Measurements from ENCODE around the gene KIAA0825.

KIAA0825 gene

DNA sequence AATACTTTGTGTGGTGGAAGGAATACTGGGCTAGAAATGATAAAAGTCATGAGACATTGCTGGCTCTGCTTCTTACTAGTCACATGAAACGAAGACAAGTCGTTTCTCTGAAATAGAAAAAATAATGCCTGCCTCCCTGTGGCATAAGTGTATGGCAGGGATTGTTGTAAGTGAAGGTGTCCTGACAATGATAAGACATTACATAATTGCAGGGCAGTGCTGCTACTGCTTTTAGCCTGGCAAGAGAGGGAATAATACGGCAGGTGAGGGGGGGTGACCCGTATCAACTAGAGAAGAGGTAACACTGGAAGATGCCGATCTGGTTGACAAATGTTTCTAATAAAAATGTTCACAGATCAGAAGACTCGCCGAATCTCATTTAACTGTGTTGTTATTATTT lies 314.3 kb downstream of the KIAA0825 start:
- no peak for DNase-seq (ENCODE audit: low read depth)
- H3K4me3 ChIP-seq (ENCODE audit: low read depth, low read length) = no peak overlapping the region
- TF ChIP-seq, protein P1, sequence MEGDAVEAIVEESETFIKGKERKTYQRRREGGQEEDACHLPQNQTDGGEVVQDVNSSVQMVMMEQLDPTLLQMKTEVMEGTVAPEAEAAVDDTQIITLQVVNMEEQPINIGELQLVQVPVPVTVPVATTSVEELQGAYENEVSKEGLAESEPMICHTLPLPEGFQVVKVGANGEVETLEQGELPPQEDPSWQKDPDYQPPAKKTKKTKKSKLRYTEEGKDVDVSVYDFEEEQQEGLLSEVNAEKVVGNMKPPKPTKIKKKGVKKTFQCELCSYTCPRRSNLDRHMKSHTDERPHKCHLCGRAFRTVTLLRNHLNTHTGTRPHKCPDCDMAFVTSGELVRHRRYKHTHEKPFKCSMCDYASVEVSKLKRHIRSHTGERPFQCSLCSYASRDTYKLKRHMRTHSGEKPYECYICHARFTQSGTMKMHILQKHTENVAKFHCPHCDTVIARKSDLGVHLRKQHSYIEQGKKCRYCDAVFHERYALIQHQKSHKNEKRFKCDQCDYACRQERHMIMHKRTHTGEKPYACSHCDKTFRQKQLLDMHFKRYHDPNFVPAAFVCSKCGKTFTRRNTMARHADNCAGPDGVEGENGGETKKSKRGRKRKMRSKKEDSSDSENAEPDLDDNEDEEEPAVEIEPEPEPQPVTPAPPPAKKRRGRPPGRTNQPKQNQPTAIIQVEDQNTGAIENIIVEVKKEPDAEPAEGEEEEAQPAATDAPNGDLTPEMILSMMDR (IDR thresholded peaks at IDR 0.05; ENCODE audit: insufficient read depth, low read depth, low read length, missing control alignments) = no peak

DNA sequence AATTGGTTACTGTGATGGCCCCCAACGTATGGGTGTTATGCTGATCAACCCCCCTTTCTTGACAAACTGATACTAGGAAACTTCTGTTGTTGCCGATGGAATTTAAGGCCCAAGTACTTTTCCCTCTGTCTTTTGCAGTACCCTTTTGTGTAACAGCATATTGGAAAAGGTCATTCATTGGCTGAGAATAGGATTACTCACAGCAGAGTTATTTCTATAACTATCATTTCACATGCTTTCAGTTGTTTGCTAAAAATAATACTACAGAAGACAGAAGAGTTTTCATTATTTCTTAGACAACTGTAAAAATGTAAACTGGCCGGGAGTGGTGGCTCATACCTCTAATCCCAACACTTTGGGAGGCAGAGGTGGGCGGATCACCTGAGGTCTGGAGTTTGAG lies 329.5 kb downstream of the KIAA0825 start:
- no peak for DNase-seq (ENCODE audit: low read depth)
- no peak overlapping the region for H3K4me3 ChIP-seq (ENCODE audit: low read depth, low read length)
- TF ChIP-seq, protein P1 (IDR thresholded peaks at IDR 0.05; ENCODE audit: insufficient read depth, low read depth, low read length, missing control alignments) = no peak

DNA sequence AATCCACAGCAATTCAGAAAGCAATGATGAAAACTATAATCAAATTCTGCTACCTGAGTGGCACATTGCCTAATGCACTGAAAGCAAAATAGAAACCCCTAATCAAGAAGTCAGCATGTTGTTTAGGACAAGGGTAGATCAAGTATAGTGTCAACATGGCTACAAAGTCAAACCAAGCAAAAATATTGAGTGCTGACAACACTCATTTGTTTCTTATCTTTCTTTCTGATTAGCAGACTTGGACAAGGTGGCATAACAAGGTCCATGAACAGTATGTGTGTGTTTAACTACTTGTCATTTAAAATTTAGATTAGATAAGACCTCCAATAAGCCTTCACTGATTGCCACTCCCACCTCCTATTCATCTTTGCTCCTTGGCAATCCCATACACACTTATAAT lies 332.4 kb downstream of the KIAA0825 start:
- H3K4me3 ChIP-seq (ENCODE audit: low read depth, low read length) = no peak overlapping the region
- TF ChIP-seq, protein P1 (IDR thresholded peaks at IDR 0.05; ENCODE audit: insufficient read depth, low read depth, low read length, missing control alignments) = no peak
- DNase-seq (ENCODE audit: low read depth) = no peak

DNA sequence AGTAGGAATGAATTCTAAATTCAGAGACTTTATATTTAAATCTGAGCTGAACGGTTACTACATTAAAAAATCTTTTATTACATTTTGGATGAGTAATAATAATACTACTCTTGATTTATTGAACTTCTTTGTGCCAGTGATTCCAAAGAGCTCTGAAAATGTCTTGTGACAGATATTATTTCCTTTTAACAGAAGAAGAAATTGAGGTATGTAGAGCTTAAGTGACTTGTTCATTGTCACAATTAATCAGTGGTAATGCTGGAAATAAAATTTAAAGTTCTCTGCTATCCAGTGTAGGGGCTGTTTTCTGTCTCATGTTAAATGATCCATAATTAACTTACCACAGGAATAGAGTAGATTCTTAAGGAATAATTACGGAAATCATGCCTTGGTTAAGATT lies 335.3 kb downstream of the KIAA0825 start:
- no peak for DNase-seq (ENCODE audit: low read depth)
- TF ChIP-seq, protein P1 (IDR thresholded peaks at IDR 0.05; ENCODE audit: insufficient read depth, low read depth, low read length, missing control alignments) = no peak
- no peak overlapping the region for H3K4me3 ChIP-seq (ENCODE audit: low read depth, low read length)

DNA sequence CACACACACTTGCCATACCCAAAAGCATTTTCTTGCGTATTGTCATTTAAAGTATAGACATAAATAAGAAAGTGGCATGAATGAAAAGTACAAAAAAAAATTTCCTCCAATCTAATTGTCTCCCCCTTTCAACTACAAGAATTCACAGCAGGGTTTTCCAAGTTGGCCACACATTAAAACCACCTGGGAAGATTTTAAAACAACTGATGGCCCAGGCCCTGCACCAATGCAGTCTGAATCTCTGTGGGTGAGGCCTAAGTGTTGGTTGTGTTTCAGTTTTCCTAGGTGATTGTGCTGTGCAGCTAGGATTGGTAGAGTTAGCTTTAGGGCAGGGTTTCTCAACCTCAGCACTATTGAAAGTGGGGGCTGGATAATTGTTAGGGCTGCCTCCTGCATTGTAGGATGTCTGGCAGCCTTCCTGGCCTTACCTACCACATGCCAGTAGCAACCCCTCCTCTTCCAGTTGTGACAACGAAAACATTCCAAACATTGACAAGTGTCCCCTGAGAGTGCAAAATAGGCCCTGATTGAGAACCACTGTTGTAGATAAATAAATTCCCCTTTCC lies 337.1 kb downstream of the KIAA0825 start:
- TF ChIP-seq, protein P1 (IDR thresholded peaks at IDR 0.05; ENCODE audit: insufficient read depth, low read depth, low read length, missing control alignments) = no peak
- DNase-seq (ENCODE audit: low read depth) = no peak
- H3K4me3 ChIP-seq (ENCODE audit: low read depth, low read length) = no peak overlapping the region

DNA sequence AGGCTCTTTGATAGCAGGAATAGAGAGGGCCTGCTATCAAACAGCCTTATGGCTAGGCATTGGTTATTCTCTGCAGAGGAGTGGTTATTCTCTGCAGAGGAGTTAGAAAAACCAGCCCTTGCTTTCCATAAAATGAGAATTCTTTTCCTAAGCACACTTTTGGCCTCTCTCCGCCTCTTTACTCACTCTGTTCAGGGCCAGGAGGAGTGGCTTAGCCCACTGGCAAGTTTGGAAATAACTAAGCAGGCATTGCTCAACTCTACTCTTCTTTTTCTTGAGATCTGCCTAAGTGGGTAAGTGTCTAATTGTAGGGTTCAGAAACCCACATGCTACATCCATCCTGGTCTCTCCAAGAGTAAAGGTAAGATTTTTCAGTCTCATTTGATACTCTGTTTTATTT lies 341.7 kb downstream of the KIAA0825 start:
- no peak overlapping the region for H3K4me3 ChIP-seq (ENCODE audit: low read depth, low read length)
- no peak for DNase-seq (ENCODE audit: low read depth)
- TF ChIP-seq, protein P1 (IDR thresholded peaks at IDR 0.05; ENCODE audit: insufficient read depth, low read depth, low read length, missing control alignments) = no peak

DNA sequence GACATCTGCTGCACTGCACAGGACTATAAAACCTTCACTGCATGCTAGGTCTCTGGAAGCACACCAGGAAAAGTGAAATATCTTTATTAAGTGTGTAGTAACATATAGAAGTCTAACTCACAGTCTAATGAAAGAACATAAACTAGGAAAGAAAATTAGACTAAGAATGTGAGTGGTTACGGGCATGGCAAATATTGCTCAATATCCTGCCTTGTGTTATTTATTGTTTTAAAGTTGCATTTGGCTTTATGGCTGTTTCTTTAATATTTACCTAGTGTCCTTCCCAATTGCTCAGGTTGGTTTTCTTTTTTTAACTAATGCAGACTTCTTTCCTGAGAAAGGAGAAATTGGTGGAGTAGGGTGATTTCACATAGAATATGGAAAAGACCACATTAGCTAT lies 342.4 kb downstream of the KIAA0825 start:
- no peak overlapping the region for H3K4me3 ChIP-seq (ENCODE audit: low read depth, low read length)
- no peak for DNase-seq (ENCODE audit: low read depth)
- TF ChIP-seq, protein P1 (IDR thresholded peaks at IDR 0.05; ENCODE audit: insufficient read depth, low read depth, low read length, missing control alignments) = no peak

All from GM12865 (cell line).